Esophagus (tissue), 2 donors: ENCODE results near the gene CTSZ. TPM values are rescaled to one million over a fixed set of nuclear protein-coding genes. Genes with fewer than 3 reads are reported as not detected.
"Not testable (repeated sequence)": the region's sequence is repeated elsewhere in the genome, so short reads cannot be mapped to it uniquely, and the experiment has no call there.

Source experiments
- H3K27ac ChIP-seq, 2 donors: one replicate each; pipeline ENCODE4 v1.5.1; 2013; ENCODE audit warnings: low read depth in 2 of 2, mild to moderate bottlenecking in 2 of 2, inconsistent platforms in 1 of 2, low read length in 1 of 2, moderate library complexity in 1 of 2
- H3K27me3 ChIP-seq, 2 donors: one replicate each; pipeline ENCODE4 v1.6.1; 2013; ENCODE audit warnings: low read length in 2 of 2, control low read depth in 1 of 2, mild to moderate bottlenecking in 1 of 2; ENCODE audit not compliant: insufficient read depth in 2 of 2, control insufficient read depth in 1 of 2
- H3K36me3 ChIP-seq, 2 donors: one replicate each; pipeline ENCODE4 v1.6.1; 2013; ENCODE audit warnings: low read length in 1 of 2; ENCODE audit not compliant: control insufficient read depth in 2 of 2, insufficient read depth in 2 of 2
- H3K4me1 ChIP-seq, 2 donors: one replicate each; pipeline ENCODE4 v1.6.1; 2013; ENCODE audit warnings: low read length in 1 of 2; ENCODE audit not compliant: control insufficient read depth in 2 of 2, insufficient read depth in 2 of 2
- H3K4me3 ChIP-seq, 2 donors: one replicate each; pipeline ENCODE4 v1.5.1; 2013; ENCODE audit warnings: low read length in 2 of 2, mild to moderate bottlenecking in 2 of 2, low read depth in 1 of 2, moderate library complexity in 1 of 2
- H3K9me3 ChIP-seq, 2 donors: one replicate each; pipeline ENCODE4 v1.6.1; 2013; ENCODE audit warnings: mild to moderate bottlenecking in 2 of 2, low read depth in 1 of 2, low read length in 1 of 2, moderate library complexity in 1 of 2; ENCODE audit not compliant: control insufficient read depth in 2 of 2, insufficient read depth in 1 of 2
- WGBS, 2 donors: extraction: QIAGEN DNeasy Blood & Tissue Kit; methylation state at CpG; one replicate each; pipeline ENCODE4 v1.1.7; 2013; 5-methylcytosine and 5-hydroxymethylcytosine counted together
- polyA plus RNA-seq, 2 donors: library from polyadenylated mRNA; stranded (reverse); fragments of 200-250 nt; gene quantifications; one replicate each; pipeline ENCODE4 v1.2.3, GENCODE V29; 2013
- donor health status: healthy with polysubstance abuse.
- donor health status: Bipolar disorder and iron deficiency.

CTSZ gene
- polyA plus RNA-seq, 2 donors, result 17.0 to 41.9 TPM

DNA sequence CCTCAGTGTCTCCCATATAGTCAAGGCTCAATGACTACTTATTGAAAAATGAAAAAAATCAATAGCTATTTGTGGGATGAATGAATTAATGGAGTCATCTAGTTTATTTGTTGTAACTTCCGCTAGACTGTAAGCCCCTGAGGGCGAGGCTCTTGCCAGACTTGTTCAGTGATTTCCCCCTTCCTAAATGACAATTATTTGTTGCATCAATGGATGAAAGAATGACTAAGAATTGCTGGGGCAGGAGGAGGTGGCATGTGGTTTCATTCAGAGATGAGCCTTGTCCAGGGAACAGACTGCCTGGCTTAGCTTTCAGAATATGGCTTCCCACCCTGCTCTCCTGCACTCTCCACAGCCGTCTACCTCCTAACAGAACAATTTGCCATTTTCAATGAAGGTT, 36.6 kb upstream of the CTSZ start:
- Histone ChIP-seq H3K9me3 (no peaks in the 10 kb centered on the region), H3K27me3 (no peaks in the 10 kb centered on the region), H3K4me3 (no peak overlapping the region), H3K4me1 (peaks cover 3 to 9% of the 10 kb centered on the region in 2 donors), H3K36me3 (no peaks in the 10 kb centered on the region), H3K27ac (peak overlapping the region; percentile 16 to 80)
- WGBS, 2 donors, result 56 to 57% methylated on average over 3 of the region's 3 CpGs

DNA sequence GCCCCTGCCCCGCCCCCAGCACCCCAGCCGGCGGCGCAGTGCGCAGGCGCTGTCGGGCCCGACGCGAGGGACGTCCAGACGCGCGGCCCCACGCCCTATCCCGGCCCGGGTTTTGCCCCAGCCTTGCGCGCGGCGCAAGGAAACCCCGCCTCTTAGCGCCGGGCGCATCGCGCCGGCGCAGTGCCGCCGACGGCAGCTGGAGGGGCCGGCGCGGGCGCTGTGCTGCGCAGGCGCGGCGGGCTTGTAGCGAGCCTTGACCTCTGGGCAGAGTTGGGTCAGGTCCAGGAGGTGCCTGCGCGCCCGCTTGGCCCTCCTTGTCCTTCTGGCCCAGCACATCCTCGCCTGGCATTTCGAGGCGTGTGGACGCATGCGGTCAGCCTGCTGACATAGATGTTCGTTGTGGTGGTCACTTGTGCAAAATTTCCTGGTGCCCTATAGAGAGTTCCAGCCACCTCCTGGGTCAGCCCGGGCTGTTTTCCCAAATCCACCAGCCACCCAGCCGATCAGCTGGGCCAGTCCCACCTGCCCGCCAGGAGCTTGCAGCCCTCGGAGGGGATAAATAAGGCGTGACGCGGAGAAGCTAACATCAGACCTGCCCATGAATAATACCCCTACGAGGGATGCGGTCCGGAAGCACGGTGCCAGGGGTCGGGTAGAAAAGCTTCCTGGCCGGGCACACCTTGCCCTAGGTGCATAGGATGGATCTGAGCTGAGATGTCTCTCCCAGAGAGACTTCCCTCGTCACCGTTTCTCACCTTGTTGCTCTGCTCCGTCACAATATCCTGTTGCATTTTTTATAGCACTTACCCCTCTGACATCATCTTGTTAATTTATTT, 36.0 kb upstream of the CTSZ start:
- peak overlapping the region; percentile 80 to 89 for H3K27ac ChIP-seq
- no peaks in the 10 kb centered on the region for H3K27me3 ChIP-seq
- no peaks in the 10 kb centered on the region for H3K9me3 ChIP-seq
- 14% methylated on average over 53 to 66 of the region's 66 CpGs for WGBS, 2 donors
- peaks cover 3 to 9% of the 10 kb centered on the region in 2 donors for H3K4me1 ChIP-seq
- peak overlapping the region; percentile 86 to 100 for H3K4me3 ChIP-seq
- peaks cover under 1% of the 10 kb centered on the region in 2 donors for H3K36me3 ChIP-seq

DNA sequence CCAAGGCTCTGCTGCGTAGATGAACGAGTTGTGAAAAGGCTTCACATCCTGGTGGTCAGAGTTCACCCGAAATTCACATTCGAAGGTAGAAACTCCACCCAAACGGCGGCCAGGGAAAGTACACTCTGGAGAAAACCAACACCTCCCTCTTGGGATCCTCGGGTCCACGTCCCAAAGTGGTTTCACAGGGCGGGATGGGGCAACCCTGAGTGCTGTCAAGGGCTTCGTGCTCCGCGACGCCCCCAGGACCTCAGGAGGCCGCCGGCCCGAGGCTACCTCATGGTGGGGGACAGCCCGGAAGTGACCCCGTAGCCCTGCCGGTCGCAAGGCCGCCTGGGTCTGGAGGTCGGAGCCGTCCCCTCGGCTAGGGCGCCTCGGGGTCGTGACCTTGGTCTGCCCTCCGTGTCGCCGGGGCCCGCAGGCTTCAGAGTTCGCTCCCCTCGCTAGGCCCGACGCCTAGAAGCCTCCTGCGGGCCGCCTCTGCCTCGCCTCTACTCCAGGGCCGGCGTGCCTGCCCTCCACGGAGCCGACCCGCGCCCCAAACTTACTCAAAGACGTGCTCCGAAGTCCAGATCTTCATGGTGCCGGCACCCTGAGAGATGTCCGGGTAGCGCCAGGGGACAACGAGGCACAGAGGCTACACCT, 35.2 kb upstream of the CTSZ start, which contains the start of gene PRELID3B:
Gene PRELID3B (minus strand): TSS at position 636 of the 645 bp plus-strand sequence. CDS start 56 bp downstream, at position 580.
- no peaks in the 10 kb centered on the region for H3K27me3 ChIP-seq
- 2% methylated on average over 37 to 50 of the region's 50 CpGs for WGBS, 2 donors
- H3K4me3 ChIP-seq, result peak within 1 kb of the TSS; percentile 86 to 100
- peak within 1 kb of the TSS; percentile 80 to 89 for H3K27ac ChIP-seq
- H3K9me3 ChIP-seq, result no peaks in the 10 kb centered on the region
- H3K36me3 ChIP-seq, result peaks cover 4 to 6% of the 10 kb centered on the region in 2 donors
- peaks cover 3 to 9% of the 10 kb centered on the region in 2 donors for H3K4me1 ChIP-seq

DNA sequence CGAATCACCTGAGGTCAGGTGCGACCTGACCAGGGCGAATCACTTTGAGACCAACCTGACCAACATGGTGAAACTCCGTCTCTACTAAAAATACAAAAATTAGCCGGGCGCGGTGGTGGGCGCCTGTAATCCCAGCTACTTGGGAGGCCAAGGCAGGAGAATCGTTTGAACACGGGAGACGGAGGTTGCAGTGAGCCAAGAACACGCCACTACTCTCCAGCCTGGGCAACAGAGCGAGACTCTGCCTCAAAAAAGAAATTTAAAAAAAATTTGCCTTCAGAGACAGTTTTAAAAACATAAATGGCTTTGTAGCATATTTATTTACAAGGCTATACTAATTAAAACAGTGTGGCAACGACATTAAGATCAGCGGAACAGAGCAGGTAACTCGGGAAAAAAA, 34.4 kb upstream of the CTSZ start:
- not testable (repeated sequence) for H3K27me3 ChIP-seq, H3K9me3 ChIP-seq, H3K27ac ChIP-seq, H3K36me3 ChIP-seq, H3K4me1 ChIP-seq
- H3K4me3 ChIP-seq, result peak overlapping the region in 1 of 2 donors; percentile 86
- 78 to 86% methylated on average over 16 of the region's 16 CpGs for WGBS, 2 donors

DNA sequence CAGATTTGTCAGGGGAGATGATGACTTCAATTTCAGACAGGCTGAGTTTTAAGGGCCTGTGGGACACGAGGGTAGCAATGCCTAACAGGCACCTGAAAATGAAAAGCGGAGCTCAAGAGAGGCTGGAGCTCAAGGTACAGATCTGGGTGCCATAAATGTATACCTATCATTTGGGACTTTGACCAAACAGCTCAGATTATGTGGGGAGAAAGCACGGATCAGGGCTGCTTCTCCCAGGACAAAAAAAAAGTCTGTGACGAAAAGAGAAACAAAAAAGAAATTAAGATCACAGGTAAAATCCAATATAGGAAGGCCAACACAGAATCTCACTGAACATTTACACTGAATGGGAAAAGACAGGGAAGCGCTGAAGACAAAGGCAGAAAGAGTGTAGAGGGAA, 33.6 kb upstream of the CTSZ start:
- 74 to 84% methylated on average over 5 of the region's 5 CpGs for WGBS, 2 donors
- Histone ChIP-seq H3K36me3 (peaks cover 9 to 14% of the 10 kb centered on the region in 2 donors), H3K9me3 (no peaks in the 10 kb centered on the region), H3K4me1 (peaks cover 3 to 9% of the 10 kb centered on the region in 2 donors), H3K4me3 (peak overlapping the region in 1 of 2 donors; percentile 86), H3K27ac (no peak overlapping the region), H3K27me3 (no peaks in the 10 kb centered on the region)

DNA sequence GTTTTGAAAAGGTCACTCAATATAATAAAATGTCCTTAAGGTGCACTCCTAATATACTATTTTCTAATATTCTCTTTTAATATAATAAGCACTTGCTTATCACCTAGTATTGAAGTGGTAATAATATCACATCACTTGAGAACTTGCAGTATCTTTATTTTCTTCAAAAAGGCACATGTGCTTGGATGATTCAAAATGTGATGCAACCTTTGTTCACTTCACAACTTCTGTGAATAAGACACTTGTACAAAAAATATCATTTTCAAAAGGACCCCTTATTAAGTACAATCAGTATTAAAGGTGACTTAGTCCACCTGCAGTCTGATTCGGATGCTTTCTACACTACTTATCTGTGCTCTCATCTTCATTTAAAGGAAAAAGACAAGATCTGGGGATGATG, 32.2 kb upstream of the CTSZ start:
- Histone ChIP-seq H3K4me1 (peaks cover 3 to 9% of the 10 kb centered on the region in 2 donors), H3K36me3 (peaks cover 9 to 15% of the 10 kb centered on the region in 2 donors), H3K4me3 (no peak overlapping the region), H3K27ac (no peak overlapping the region), H3K9me3 (no peaks in the 10 kb centered on the region), H3K27me3 (no peaks in the 10 kb centered on the region)
- WGBS, 2 donors, result 58 to 76% methylated on average over 1 of the region's 1 CpG

GRCh38 chr20:59037386-59037785, 30.3 kb upstream of the CTSZ start:
- 92 to 95% methylated on average over 12 of the region's 12 CpGs for WGBS, 2 donors
- no peaks in the 10 kb centered on the region for H3K27me3 ChIP-seq
- H3K9me3 ChIP-seq, result no peaks in the 10 kb centered on the region
- H3K36me3 ChIP-seq, result peaks cover 9 to 15% of the 10 kb centered on the region in 2 donors
- no peak overlapping the region for H3K27ac ChIP-seq
- no peak overlapping the region for H3K4me3 ChIP-seq
- peaks cover 3 to 4% of the 10 kb centered on the region in 2 donors for H3K4me1 ChIP-seq

DNA sequence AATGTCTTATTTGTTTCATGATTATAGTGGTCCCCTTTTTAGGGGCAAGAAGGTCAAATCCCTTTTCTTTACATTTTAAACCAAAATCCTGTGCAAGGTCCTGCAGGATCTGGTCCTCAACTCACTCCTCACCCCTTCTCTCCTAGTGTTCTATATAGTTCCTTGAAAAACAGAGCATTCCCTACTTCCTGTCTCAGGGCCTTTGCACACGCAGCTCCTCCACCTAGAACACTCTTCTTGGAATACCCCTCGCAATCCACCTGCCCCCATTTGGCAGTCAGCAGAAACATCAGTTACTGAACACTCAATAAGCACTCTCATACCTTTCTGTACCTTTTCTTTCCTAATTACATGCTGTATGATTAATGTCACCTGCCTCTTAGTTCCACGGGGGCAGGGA, 28.3 kb upstream of the CTSZ start:
- 94 to 96% methylated on average over 3 of the region's 3 CpGs for WGBS, 2 donors
- Histone ChIP-seq H3K36me3 (peaks cover 9 to 15% of the 10 kb centered on the region in 2 donors), H3K4me1 (peaks cover 0 to 2% of the 10 kb centered on the region in 2 donors), H3K27me3 (no peaks in the 10 kb centered on the region), H3K9me3 (no peaks in the 10 kb centered on the region), H3K4me3 (no peak overlapping the region), H3K27ac (no peak overlapping the region)

DNA sequence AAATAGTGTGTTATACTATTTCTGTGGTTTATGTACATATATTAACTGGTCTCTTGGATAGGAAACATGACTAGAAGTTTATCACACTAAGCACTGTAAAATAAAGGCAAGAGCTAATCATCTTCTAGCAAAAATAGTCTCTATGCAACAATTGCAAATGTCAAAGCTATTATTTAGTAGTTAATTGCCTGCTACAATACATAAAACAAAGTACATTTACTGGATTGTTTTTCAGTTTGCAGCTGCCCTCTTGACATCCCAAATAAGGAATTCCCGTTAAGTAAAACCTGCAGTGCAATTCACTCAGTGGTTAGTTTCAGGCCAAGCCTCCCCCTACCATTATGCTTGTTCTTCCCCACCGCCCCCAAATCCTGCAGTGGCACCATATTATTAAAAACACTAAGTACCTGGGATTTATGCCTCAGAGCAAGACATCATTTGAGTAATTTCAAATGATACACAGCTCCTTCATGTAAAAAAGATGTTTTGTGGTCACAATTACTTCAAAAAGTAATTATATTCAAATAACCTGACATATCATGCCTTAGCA, 26.6 kb upstream of the CTSZ start:
- WGBS, 2 donors, result 88 to 92% methylated on average over 2 of the region's 2 CpGs
- H3K9me3 ChIP-seq, result no peaks in the 10 kb centered on the region
- no peaks in the 10 kb centered on the region for H3K4me1 ChIP-seq
- H3K27ac ChIP-seq, result no peak overlapping the region
- no peak overlapping the region for H3K4me3 ChIP-seq
- H3K27me3 ChIP-seq, result no peaks in the 10 kb centered on the region
- H3K36me3 ChIP-seq, result peaks cover 9 to 15% of the 10 kb centered on the region in 2 donors
